Endodermal cell (in vitro differentiated cells): ENCODE measurements around the gene OSBPL3. TPM values are rescaled to one million over a fixed set of nuclear protein-coding genes. Genes with fewer than 3 reads are reported as not detected.

Experiments used
- DNase-seq: peaks from one replicate; pipeline ENCODE4 v3.0.0-alpha.2; 2017
- H3K27ac ChIP-seq: 2 replicates; pipeline ENCODE4 v1.5.1; 2013; ENCODE audit warnings: mild to moderate bottlenecking, low read depth, low read length, moderate library complexity
- H3K27me3 ChIP-seq: 2 replicates; pipeline ENCODE4 v1.6.1; 2013; ENCODE audit warnings: mild to moderate bottlenecking, low read length, moderate library complexity; ENCODE audit not compliant: insufficient read depth, control insufficient read depth, poor library complexity, severe bottlenecking
- H3K36me3 ChIP-seq: 2 replicates; pipeline ENCODE4 v1.7.0; 2013; ENCODE audit warnings: mild to moderate bottlenecking, low read length, moderate library complexity; ENCODE audit not compliant: control insufficient read depth, insufficient read depth
- H3K4me1 ChIP-seq: one replicate; pipeline ENCODE4 v1.7.0; 2013; ENCODE audit warnings: low read length; ENCODE audit not compliant: control insufficient read depth, insufficient read depth
- H3K4me3 ChIP-seq: 2 replicates; pipeline ENCODE4 v1.5.1; 2013; ENCODE audit warnings: mild to moderate bottlenecking, low read length, moderate library complexity
- H3K9ac ChIP-seq: 2 replicates; pipeline ENCODE4 v1.6.1; 2013; ENCODE audit warnings: mild to moderate bottlenecking, low read length, moderate library complexity; ENCODE audit not compliant: poor library complexity, severe bottlenecking; ENCODE audit errors: extremely low read depth
- H3K9me3 ChIP-seq: 2 replicates; pipeline ENCODE4 v1.6.1; 2013; ENCODE audit warnings: mild to moderate bottlenecking, low read length, moderate library complexity; ENCODE audit not compliant: control insufficient read depth
- H3K27ac Mint-ChIP-seq: 2 replicates; pipeline ENCODE4 v1.8.0; 2020; ENCODE audit warnings: mixed read lengths
- H3K27me3 Mint-ChIP-seq: 2 replicates; pipeline ENCODE4 v1.8.0; 2021; ENCODE audit warnings: mild to moderate bottlenecking, mixed read lengths; ENCODE audit not compliant: insufficient read depth
- H3K36me3 Mint-ChIP-seq: 2 replicates; pipeline ENCODE4 v1.8.0; 2020; ENCODE audit warnings: low read depth, mixed read lengths
- H3K4me1 Mint-ChIP-seq: 2 replicates; pipeline ENCODE4 v1.8.0; 2020; ENCODE audit warnings: mixed read lengths
- H3K4me3 Mint-ChIP-seq: 2 replicates; pipeline ENCODE4 v1.8.0; 2020; ENCODE audit warnings: mild to moderate bottlenecking, moderate library complexity, mixed read lengths
- H3K9me3 Mint-ChIP-seq: 2 replicates; pipeline ENCODE4 v1.8.0; 2020; ENCODE audit warnings: mild to moderate bottlenecking, mixed read lengths
- WGBS, 2 experiments: methylation state at CpG; one replicate each; pipeline versions ENCODE4 v1.1.5 to v1.1.7; 2013; ENCODE audit warnings: missing lambda C conversion rate in 2 of 2, mixed read lengths in 1 of 2; ENCODE audit not compliant: insufficient coverage in 1 of 2, insufficient read length in 1 of 2; 5-methylcytosine and 5-hydroxymethylcytosine counted together
- total RNA-seq, 2 donors: library from RNA; stranded (reverse); fragmentation: NEBNext Ultra II Directional in 1 of 2; extraction: Animal tissue kit (Norgen Biotek cat#: 25700) in 1 of 2; gene quantifications; 2 replicates in 1 of 2; 3 replicates in 1 of 2; pipeline ENCODE4 v1.2.1, GENCODE V29; 2021
- TF ChIP-seq, protein P1 (sequence below): fragments of 200-600 bp; sonication (generic); conservative IDR thresholded peaks from 2 replicates; pipeline ENCODE4 v1.5.0; 2021; ENCODE audit warnings: antibody characterized with exemption, mild to moderate bottlenecking

Gene OSBPL3
- total RNA-seq, 2 donors from 2014 or later, result 9.8 to 11.3 TPM

DNA sequence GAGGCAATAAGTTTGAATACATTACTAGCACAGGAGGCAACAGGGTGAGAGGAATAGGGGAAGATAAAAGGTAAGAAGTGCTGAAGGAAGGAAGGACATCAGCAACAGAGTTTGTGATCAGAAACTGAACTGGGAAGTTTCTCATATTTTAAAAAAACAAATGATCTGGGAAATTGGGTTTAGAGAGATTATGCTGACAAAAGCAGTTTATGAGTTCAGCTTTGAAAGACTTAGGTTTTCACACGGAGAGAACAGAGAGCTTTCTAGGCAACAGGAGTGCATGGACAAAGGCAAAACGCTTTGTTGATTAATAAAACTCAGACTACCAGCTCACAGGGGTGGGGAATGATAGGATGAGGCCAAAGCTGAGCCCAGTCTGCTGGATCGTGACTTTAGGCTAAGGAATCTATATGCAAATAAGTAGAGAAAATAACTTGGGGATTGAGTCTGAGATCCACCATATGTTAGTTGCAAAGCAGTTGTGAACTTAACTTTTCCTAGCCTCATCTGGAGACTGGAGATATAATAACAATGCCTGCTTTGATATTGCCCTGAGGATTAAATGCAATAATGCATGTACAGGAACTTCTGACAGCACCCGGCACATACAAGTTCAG, 4.2 kb downstream of the OSBPL3 start:
- Histone ChIP-seq H3K4me3 (no peak overlapping the region), H3K36me3 (no peaks in the 10 kb centered on the region), H3K4me1 (no peaks in the 10 kb centered on the region), H3K27ac (no peak overlapping the region), H3K9me3 (no peaks in the 10 kb centered on the region), H3K27me3 (peaks cover 16% of the 10 kb centered on the region), H3K9ac (no peak overlapping the region)
- H3K27me3 Mint-ChIP-seq, result peaks cover 27% of the 10 kb centered on the region
- DNase-seq, result no peak
- WGBS, 2 experiments, result 65 to 78% methylated on average over 3 to 4 of the region's 4 CpGs
- TF ChIP-seq, protein P1, sequence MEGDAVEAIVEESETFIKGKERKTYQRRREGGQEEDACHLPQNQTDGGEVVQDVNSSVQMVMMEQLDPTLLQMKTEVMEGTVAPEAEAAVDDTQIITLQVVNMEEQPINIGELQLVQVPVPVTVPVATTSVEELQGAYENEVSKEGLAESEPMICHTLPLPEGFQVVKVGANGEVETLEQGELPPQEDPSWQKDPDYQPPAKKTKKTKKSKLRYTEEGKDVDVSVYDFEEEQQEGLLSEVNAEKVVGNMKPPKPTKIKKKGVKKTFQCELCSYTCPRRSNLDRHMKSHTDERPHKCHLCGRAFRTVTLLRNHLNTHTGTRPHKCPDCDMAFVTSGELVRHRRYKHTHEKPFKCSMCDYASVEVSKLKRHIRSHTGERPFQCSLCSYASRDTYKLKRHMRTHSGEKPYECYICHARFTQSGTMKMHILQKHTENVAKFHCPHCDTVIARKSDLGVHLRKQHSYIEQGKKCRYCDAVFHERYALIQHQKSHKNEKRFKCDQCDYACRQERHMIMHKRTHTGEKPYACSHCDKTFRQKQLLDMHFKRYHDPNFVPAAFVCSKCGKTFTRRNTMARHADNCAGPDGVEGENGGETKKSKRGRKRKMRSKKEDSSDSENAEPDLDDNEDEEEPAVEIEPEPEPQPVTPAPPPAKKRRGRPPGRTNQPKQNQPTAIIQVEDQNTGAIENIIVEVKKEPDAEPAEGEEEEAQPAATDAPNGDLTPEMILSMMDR, result no peak
- H3K4me1 Mint-ChIP-seq, result peaks cover 24% of the 10 kb centered on the region
- no peaks in the 10 kb centered on the region for H3K9me3 Mint-ChIP-seq
- no peak overlapping the region for H3K4me3 Mint-ChIP-seq
- H3K36me3 Mint-ChIP-seq, result no peaks in the 10 kb centered on the region
- H3K27ac Mint-ChIP-seq, result no peak overlapping the region

DNA sequence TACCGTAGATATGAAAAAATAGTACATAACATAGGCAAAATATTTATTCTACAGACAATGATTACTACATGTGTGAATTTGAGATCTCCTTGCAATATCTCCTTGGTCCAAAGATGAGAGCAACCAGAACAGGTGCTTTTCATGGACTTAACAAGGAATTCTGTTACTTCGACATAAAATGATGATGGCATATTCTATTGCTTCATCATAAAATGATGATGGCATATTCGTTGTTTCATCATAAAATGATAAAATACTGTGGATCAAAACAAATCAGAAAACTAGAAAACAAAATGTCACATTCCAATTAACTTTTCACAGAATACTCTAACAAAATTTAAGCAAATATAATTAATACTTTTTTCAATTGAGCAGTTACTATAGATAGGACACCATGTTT, 4.8 kb downstream of the OSBPL3 start:
- no peak overlapping the region for H3K4me3 ChIP-seq
- H3K27me3 ChIP-seq, result peaks cover 14% of the 10 kb centered on the region
- H3K9ac ChIP-seq, result no peak overlapping the region
- H3K27ac ChIP-seq, result no peak overlapping the region
- WGBS, 2 experiments, result 96% methylated on average over 2 of the region's 3 CpGs; no CpG with 5 or more reads in 1 of the 2 experiments
- H3K9me3 ChIP-seq, result no peaks in the 10 kb centered on the region
- no peaks in the 10 kb centered on the region for H3K36me3 ChIP-seq
- H3K27ac Mint-ChIP-seq, result no peak overlapping the region
- H3K4me1 ChIP-seq, result no peaks in the 10 kb centered on the region
- peaks cover 21% of the 10 kb centered on the region for H3K27me3 Mint-ChIP-seq
- no peaks in the 10 kb centered on the region for H3K9me3 Mint-ChIP-seq
- TF ChIP-seq, protein P1, result no peak
- H3K36me3 Mint-ChIP-seq, result no peaks in the 10 kb centered on the region
- no peak for DNase-seq
- H3K4me1 Mint-ChIP-seq, result peaks cover 21% of the 10 kb centered on the region
- no peak overlapping the region for H3K4me3 Mint-ChIP-seq

DNA sequence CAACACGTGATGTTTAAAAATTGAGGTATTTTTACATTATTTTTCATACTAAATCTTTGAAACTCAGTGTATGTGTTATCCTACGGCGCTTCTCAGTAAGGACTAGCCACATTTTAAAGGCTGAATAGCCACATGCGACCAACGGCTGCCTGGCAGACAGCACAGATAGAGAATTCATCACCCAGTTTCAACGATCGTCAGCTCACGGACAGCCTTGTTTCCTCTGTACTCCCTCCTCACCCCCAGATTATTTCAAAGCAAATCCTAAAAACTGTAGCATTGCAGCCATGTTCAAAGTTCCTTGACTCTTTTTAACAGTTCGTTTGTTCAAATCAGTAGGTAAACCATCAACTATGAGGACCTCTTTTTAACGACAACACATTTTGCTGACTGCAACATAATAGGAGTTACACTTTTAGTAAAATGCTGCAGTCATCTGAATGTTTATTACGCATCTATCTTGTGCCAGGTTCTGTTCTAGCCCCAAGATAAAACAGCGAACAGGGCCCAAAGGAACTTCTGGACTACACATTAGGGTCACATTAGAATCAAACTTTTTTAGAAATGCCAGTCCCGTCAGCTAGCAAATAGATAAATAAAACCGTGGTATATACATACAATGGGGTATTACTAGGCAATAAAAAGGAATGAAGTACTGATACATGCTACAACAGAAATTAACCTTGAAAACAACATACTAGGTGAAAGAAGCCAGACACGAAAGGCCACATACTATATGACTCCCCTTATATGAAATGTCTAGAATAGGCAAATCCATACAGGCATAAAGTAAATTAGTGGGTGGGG, 5.7 kb downstream of the OSBPL3 start:
- no peak for DNase-seq
- H3K4me3 ChIP-seq, result no peak overlapping the region
- 90 to 94% methylated on average over 9 to 14 of the region's 15 CpGs for WGBS, 2 experiments
- Mint-ChIP-seq H3K27me3 (peaks cover 20% of the 10 kb centered on the region), H3K27ac (no peak overlapping the region), H3K36me3 (no peaks in the 10 kb centered on the region), H3K4me3 (no peak overlapping the region), H3K4me1 (peaks cover 21% of the 10 kb centered on the region), H3K9me3 (no peaks in the 10 kb centered on the region)
- no peaks in the 10 kb centered on the region for H3K9me3 ChIP-seq
- TF ChIP-seq, protein P1, result no peak
- no peaks in the 10 kb centered on the region for H3K4me1 ChIP-seq
- H3K9ac ChIP-seq, result no peak overlapping the region
- no peak overlapping the region for H3K27ac ChIP-seq
- H3K36me3 ChIP-seq, result no peaks in the 10 kb centered on the region
- H3K27me3 ChIP-seq, result peaks cover 14% of the 10 kb centered on the region
